ENCODE data around the gene IL27RA.
A peak's percentile ranks its signal among the peaks of the same experiment; 100 is the strongest.

Gene IL27RA

GRCh38 chr19:14078411-14078810, 46.8 kb downstream of the IL27RA start:
- Histone ChIP-seq H3K27me3 (ENCODE audit: control insufficient read depth, insufficient read depth, low read length) (no peaks in the 10 kb centered on the region), H3K36me3 (ENCODE audit: control insufficient read depth, insufficient read depth, low read length) (no peaks in the 10 kb centered on the region), H3K9ac (ENCODE audit: low read length) (no peak overlapping the region), H3K4me1 (ENCODE audit: control insufficient read depth, insufficient read depth, low read length) (peaks cover 17% of the 10 kb centered on the region), H3K27ac (ENCODE audit: low read depth, low read length) (no peak overlapping the region), H3K4me3 (ENCODE audit: low read length) (no peak overlapping the region)

DNA sequence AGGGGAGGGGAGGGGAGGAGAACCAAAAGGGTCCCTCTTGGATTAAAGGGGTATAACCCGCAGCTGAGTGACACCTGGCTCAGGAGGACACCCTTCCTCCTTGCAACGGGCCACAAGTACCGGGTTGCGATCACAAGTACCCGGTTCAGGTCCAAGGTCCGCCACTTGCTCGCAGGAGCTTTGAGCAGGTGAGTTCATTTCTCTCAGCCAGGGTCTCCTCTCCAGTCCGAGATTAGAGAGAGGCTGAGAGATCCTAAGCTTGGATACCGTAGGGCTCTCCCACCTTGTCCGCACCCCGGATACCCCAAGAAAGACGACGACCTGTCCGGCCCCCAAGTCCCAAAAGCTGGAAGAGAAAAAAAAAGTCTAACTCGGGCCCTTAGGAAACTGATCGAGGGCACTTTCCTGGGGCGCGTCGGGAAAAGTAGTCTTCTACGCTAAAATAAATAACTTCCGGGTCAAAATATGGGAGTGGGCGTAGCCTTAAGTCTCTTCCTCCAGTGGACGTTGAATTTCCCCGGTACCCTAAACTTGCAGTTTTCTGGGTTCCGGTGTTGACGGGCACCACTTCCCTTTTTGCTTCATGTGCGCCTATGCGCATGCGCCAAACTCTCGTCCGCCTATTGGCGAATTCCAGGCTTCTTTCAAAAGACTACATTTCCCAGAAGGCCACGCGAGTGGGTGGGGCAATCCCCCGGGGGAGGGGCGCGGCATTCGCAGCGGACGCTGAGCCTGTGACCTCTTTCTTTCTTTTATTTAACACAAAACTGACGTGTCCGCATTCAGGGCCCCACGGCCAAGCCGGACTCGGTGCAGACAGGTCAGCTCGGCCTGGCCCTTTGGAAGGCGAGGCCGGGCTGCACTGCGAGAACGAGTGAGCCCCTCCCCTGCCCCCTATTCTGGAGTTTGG, 49.6 kb downstream of the IL27RA start:
- Histone ChIP-seq H3K4me1 (ENCODE audit: control insufficient read depth, insufficient read depth, low read length) (peaks cover 10% of the 10 kb centered on the region), H3K36me3 (ENCODE audit: control insufficient read depth, insufficient read depth, low read length) (no peaks in the 10 kb centered on the region), H3K27ac (ENCODE audit: low read depth, low read length) (peak overlapping the region; percentile 90), H3K4me3 (ENCODE audit: low read length) (peak overlapping the region; percentile 99), H3K9ac (ENCODE audit: low read length) (peak overlapping the region; percentile 95), H3K27me3 (ENCODE audit: control insufficient read depth, insufficient read depth, low read length) (no peaks in the 10 kb centered on the region)

DNA sequence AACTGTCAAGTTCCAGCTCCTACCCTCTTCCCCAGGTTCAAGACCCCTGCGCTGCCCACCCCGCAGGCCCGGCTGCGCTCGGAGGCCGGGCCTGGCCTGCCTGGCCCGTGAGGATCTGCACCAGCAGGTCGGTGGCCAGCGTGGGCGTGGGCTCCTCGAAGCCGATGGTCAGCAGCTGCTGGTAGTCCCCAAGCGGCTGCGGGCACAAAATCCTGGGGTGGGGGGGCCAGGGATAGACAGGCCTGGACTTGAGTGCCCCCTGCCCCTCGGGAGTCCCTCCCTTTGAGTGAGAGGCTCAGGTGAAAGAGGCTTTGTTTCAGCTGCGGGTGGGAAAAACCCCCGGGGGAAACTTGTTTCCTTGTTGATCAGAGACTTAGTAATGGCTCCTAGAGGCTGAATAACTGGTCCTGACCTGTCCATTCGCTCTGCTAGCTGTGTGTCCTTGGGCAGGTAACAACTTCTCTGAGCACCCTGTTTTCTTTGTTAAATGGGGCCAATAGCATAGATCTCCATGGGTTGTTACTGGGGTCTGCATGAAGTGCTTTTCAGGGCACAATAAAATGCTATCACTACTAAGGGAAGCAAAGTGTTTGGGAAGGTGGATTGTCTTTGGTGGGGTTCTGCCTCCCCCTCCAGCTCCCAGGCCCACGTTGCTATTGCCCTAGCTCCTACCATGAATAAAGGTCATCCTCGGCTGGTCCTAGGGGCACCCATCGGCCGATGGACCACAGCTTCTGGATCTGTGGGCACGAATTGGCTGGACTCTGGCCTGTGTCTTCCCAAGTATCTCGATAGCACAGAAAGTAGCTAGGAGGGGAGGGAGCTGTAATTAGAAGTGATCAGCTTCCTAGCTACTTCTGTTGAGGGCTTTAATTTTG, 50.5 kb downstream of the IL27RA start:
- H3K27me3 ChIP-seq (ENCODE audit: control insufficient read depth, insufficient read depth, low read length) = no peaks in the 10 kb centered on the region
- H3K4me1 ChIP-seq (ENCODE audit: control insufficient read depth, insufficient read depth, low read length) = peaks cover 10% of the 10 kb centered on the region
- H3K9ac ChIP-seq (ENCODE audit: low read length) = peak overlapping the region; percentile 95
- H3K4me3 ChIP-seq (ENCODE audit: low read length) = peak overlapping the region; percentile 99
- no peaks in the 10 kb centered on the region for H3K36me3 ChIP-seq (ENCODE audit: control insufficient read depth, insufficient read depth, low read length)
- peak overlapping the region; percentile 90 for H3K27ac ChIP-seq (ENCODE audit: low read depth, low read length)

DNA sequence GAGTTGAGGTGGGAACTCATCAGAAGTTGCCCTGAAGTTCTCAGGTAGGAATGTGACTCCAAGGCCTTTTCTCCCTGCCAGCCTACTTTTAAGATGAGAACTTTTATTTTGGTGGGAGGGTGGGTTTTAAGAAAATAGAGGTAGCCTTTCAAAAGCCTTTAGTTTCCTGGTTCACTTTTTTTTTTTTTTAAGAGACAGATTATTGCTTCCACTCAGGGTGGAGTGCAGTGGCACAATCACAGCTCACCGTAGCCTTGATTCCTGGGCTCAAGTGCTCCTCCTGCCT, 51.1 kb downstream of the IL27RA start:
- Histone ChIP-seq H3K4me3 (ENCODE audit: low read length) (peak overlapping the region; percentile 99), H3K27ac (ENCODE audit: low read depth, low read length) (no peak overlapping the region), H3K9ac (ENCODE audit: low read length) (no peak overlapping the region), H3K4me1 (ENCODE audit: control insufficient read depth, insufficient read depth, low read length) (peaks cover 10% of the 10 kb centered on the region), H3K36me3 (ENCODE audit: control insufficient read depth, insufficient read depth, low read length) (no peaks in the 10 kb centered on the region), H3K27me3 (ENCODE audit: control insufficient read depth, insufficient read depth, low read length) (no peaks in the 10 kb centered on the region)

GRCh38 chr19:14085309-14085995, 53.9 kb downstream of the IL27RA start, which contains the start of gene C19orf67:
TSS of gene C19orf67 (minus strand) at chr19:14085783. CDS start at chr19:14085627, 156 bp downstream.
- Histone ChIP-seq H3K27ac (ENCODE audit: low read depth, low read length) (no peak within 1 kb of the TSS), H3K4me1 (ENCODE audit: control insufficient read depth, insufficient read depth, low read length) (peaks cover 11% of the 10 kb centered on the region)

DNA sequence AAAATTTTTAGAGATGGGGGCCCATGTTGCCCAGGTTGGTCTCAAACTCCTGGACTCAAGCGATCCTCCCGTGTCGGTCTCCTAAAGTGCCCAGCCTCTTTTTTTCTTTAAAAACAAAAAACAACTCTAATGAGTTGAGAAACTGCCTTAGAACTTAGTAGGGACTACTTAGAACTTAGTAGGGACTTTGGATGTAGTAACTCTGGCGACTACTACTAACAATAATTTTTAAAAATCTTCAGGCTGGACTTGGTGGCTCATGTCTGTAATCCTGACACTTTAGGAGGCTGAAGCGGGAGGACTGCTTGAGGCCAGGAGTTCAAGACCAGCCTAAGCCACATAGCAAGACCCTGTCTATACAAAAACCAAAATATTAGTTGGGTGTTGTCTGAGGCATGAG, 54.5 kb downstream of the IL27RA start:
- no peak overlapping the region for H3K9ac ChIP-seq (ENCODE audit: low read length)
- no peak overlapping the region for H3K4me3 ChIP-seq (ENCODE audit: low read length)

More at GRCh38 chr19:14085309-14085995, 53.9 kb downstream of the IL27RA start, which contains the start of gene C19orf67:
- H3K4me3 ChIP-seq (ENCODE audit: low read length) = no peak within 1 kb of the TSS
- H3K27me3 ChIP-seq (ENCODE audit: control insufficient read depth, insufficient read depth, low read length) = no peaks in the 10 kb centered on the region
- no peak within 1 kb of the TSS for H3K9ac ChIP-seq (ENCODE audit: low read length)
- H3K36me3 ChIP-seq (ENCODE audit: control insufficient read depth, insufficient read depth, low read length) = no peaks in the 10 kb centered on the region

GRCh38 chr19:14088634-14089411, 57.3 kb downstream of the IL27RA start:
- H3K27ac ChIP-seq (ENCODE audit: low read depth, low read length) = no peak overlapping the region
- no peaks in the 10 kb centered on the region for H3K36me3 ChIP-seq (ENCODE audit: control insufficient read depth, insufficient read depth, low read length)
- H3K9ac ChIP-seq (ENCODE audit: low read length) = no peak overlapping the region
- peaks cover 3% of the 10 kb centered on the region for H3K4me1 ChIP-seq (ENCODE audit: control insufficient read depth, insufficient read depth, low read length)
- H3K27me3 ChIP-seq (ENCODE audit: control insufficient read depth, insufficient read depth, low read length) = no peaks in the 10 kb centered on the region
- H3K4me3 ChIP-seq (ENCODE audit: low read length) = peak overlapping the region; percentile 72

More for the DNA sequence above, 54.5 kb downstream of the IL27RA start:
- no peaks in the 10 kb centered on the region for H3K27me3 ChIP-seq (ENCODE audit: control insufficient read depth, insufficient read depth, low read length)
- no peak overlapping the region for H3K27ac ChIP-seq (ENCODE audit: low read depth, low read length)
- no peaks in the 10 kb centered on the region for H3K36me3 ChIP-seq (ENCODE audit: control insufficient read depth, insufficient read depth, low read length)
- H3K4me1 ChIP-seq (ENCODE audit: control insufficient read depth, insufficient read depth, low read length) = peaks cover 9% of the 10 kb centered on the region

GRCh38 chr19:14089412-14089661, 57.8 kb downstream of the IL27RA start:
- no peak overlapping the region for H3K27ac ChIP-seq (ENCODE audit: low read depth, low read length)
- H3K9ac ChIP-seq (ENCODE audit: low read length) = no peak overlapping the region
- H3K4me3 ChIP-seq (ENCODE audit: low read length) = peak overlapping the region; percentile 72
- H3K4me1 ChIP-seq (ENCODE audit: control insufficient read depth, insufficient read depth, low read length) = peaks cover 3% of the 10 kb centered on the region
- no peaks in the 10 kb centered on the region for H3K27me3 ChIP-seq (ENCODE audit: control insufficient read depth, insufficient read depth, low read length)
- H3K36me3 ChIP-seq (ENCODE audit: control insufficient read depth, insufficient read depth, low read length) = no peaks in the 10 kb centered on the region

DNA sequence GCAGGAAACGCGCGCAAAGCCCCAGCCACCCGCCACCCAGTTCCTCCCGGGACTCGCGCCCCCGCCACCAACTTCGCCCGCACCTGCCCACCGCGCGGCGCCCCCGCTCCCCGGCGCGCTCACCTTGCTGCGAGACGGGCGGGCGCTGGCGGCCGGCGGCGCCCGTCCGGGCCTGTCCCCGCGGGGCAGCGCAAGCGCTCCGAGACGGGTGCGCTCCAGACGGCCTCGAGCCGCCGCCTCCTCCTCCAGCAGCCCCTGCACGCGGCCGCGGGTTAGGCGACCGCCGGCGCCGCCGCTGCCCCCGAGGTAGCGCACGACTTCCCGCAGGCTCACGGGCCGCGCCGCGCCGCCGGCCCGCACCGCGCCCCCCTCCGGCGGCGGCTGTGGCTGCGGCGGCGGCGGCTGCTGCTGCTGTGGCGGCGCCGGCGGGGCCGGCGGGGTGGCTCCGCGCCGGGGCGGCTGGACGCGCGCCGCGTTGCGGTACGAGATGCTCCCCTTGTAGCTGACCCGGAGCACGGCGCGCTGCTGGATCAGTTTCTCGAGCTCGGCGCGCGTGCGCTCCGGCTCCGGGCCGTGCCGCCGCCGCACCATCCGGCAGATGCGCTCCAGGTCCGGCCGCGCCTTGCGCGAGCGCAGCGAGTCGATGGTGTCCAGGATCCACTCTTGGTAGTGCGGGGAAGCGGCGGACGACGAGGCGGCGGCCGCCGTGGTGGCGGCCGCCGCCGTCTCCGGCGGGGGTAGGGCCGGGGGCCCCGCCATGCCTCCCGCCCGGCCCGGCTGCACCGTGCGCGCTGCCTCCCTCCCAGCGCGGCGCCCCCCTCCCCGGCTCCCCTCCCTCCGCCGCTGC, 58.3 kb downstream of the IL27RA start:
- Histone ChIP-seq H3K27ac (ENCODE audit: low read depth, low read length) (peak overlapping the region; percentile 51), H3K36me3 (ENCODE audit: control insufficient read depth, insufficient read depth, low read length) (no peaks in the 10 kb centered on the region), H3K4me1 (ENCODE audit: control insufficient read depth, insufficient read depth, low read length) (peaks cover 3% of the 10 kb centered on the region), H3K9ac (ENCODE audit: low read length) (no peak overlapping the region), H3K27me3 (ENCODE audit: control insufficient read depth, insufficient read depth, low read length) (no peaks in the 10 kb centered on the region), H3K4me3 (ENCODE audit: low read length) (peak overlapping the region; percentile 72)

- Histone ChIP-seq H3K27ac (ENCODE audit: low read depth, low read length) (peak within 1 kb of the TSS; percentile 90), H3K36me3 (ENCODE audit: control insufficient read depth, insufficient read depth, low read length) (no peaks in the 10 kb centered on the region), H3K4me3 (ENCODE audit: low read length) (peak within 1 kb of the TSS; percentile 95), H3K9ac (ENCODE audit: low read length) (peak within 1 kb of the TSS; percentile 80), H3K27me3 (ENCODE audit: control insufficient read depth, insufficient read depth, low read length) (no peaks in the 10 kb centered on the region), H3K4me1 (ENCODE audit: control insufficient read depth, insufficient read depth, low read length) (peaks cover 3% of the 10 kb centered on the region)
Measured at GRCh38 chr19:14090509-14091080, 59.0 kb downstream of the IL27RA start, which contains the start of gene SAMD1. TSS of gene SAMD1 (minus strand) at chr19:14090751.

Measured in rectal smooth muscle tissue (tissue), 1 donor.